LNCAP (cell line): ENCODE results near the gene MACROH2A2.

Experiments
- CTCF ChIP-seq: fragments of 450-650 bp; IDR thresholded peaks from 2 replicates; pipeline ENCODE4 v1.5.1; 2017; ENCODE audit warnings: mild to moderate bottlenecking

The MACROH2A2 gene

GRCh38 chr10:70111496-70111895 lies 58.9 kb downstream of the MACROH2A2 start:
- TF ChIP-seq CTCF, result no peak

- TF ChIP-seq CTCF, result no peak
These were observed 59.4 kb downstream of the MACROH2A2 start for GRCh38 chr10:70112071-70112470.

GRCh38 chr10:70114902-70115301 lies 62.3 kb downstream of the MACROH2A2 start:
- TF ChIP-seq CTCF, result 0 out of 2 replicates have a peak, but pooled peaks have one; percentile 10

- TF ChIP-seq CTCF, result peak; percentile 95
These were observed 63.5 kb downstream of the MACROH2A2 start for GRCh38 chr10:70115948-70116682.

- TF ChIP-seq CTCF, result no peak
These were observed 65.0 kb downstream of the MACROH2A2 start for GRCh38 chr10:70117646-70118045.

GRCh38 chr10:70118196-70118595 lies 65.5 kb downstream of the MACROH2A2 start:
- TF ChIP-seq CTCF, result no peak

GRCh38 chr10:70119197-70119596 lies 66.6 kb downstream of the MACROH2A2 start:
- TF ChIP-seq CTCF, result no peak

- no peak for TF ChIP-seq CTCF
These were observed 67.0 kb downstream of the MACROH2A2 start for GRCh38 chr10:70119623-70120022.
